IPS-20b (cell line): ENCODE measurements around the gene METTL24.
"Not testable (repeated sequence)": the region's sequence is repeated elsewhere in the genome, so short reads cannot be mapped to it uniquely, and the experiment has no call there.

Experiments used
- H3K27ac ChIP-seq: one replicate; pipeline ENCODE4 v1.5.1; 2013; ENCODE audit warnings: low read length
- H3K27me3 ChIP-seq: 2 replicates; pipeline ENCODE4 v1.6.1; 2013; ENCODE audit warnings: mild to moderate bottlenecking, low read length, inconsistent platforms; ENCODE audit not compliant: insufficient read depth
- H3K36me3 ChIP-seq: 2 replicates; pipeline ENCODE4 v1.6.1; 2013; ENCODE audit warnings: low read depth, mild to moderate bottlenecking, inconsistent platforms, low read length, moderate library complexity; ENCODE audit not compliant: insufficient read depth
- H3K4me1 ChIP-seq: 2 replicates; pipeline ENCODE4 v1.6.1; 2013; ENCODE audit warnings: mild to moderate bottlenecking, control low read depth, inconsistent platforms, low read length, moderate library complexity; ENCODE audit not compliant: insufficient read depth
- H3K4me3 ChIP-seq: 2 replicates; pipeline ENCODE4 v1.5.1; 2013; ENCODE audit warnings: mild to moderate bottlenecking, low read length, inconsistent platforms
- H3K9ac ChIP-seq: 2 replicates; pipeline ENCODE4 v1.6.1; 2013; ENCODE audit warnings: low read depth, mild to moderate bottlenecking, inconsistent platforms, low read length, moderate library complexity
- H3K9me3 ChIP-seq: 2 replicates; pipeline ENCODE4 v1.6.1; 2013; ENCODE audit warnings: mild to moderate bottlenecking, low read depth, low read length, inconsistent platforms; ENCODE audit not compliant: insufficient read depth

Gene METTL24

GRCh38 chr6:110320307-110320706 lies 37.8 kb downstream of the METTL24 start:
- Histone ChIP-seq H3K9ac (no peak overlapping the region), H3K4me3 (no peak overlapping the region), H3K4me1 (peaks cover 13% of the 10 kb centered on the region), H3K9me3 (no peaks in the 10 kb centered on the region), H3K36me3 (no peaks in the 10 kb centered on the region), H3K27me3 (no peaks in the 10 kb centered on the region), H3K27ac (no peak overlapping the region)

- Histone ChIP-seq H3K27ac (no peak overlapping the region), H3K36me3 (no peaks in the 10 kb centered on the region), H3K4me3 (no peak overlapping the region), H3K4me1 (peaks cover 13% of the 10 kb centered on the region), H3K9me3 (no peaks in the 10 kb centered on the region), H3K9ac (no peak overlapping the region), H3K27me3 (no peaks in the 10 kb centered on the region)
Measured at GRCh38 chr6:110319843-110320242, 38.3 kb downstream of the METTL24 start.

DNA sequence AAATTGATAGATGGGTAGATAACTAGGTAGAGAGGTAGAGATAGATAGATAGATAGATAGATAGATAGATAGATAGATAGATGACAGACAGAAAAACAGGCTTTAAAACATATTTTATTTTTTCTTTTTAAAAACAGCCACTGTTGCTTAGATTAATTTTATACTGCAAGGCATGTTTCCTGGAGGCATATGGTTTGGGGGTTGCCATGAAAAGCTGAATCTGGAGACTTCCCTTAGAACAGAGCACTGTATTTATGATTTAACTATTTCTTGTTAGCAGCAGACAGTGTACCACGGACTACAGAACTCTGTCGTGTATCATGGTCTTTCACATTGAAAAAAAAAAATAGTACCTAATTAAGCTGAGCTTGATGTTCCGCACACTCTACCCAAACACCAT lies 38.8 kb downstream of the METTL24 start:
- Histone ChIP-seq H3K9me3 (no peaks in the 10 kb centered on the region), H3K27ac (no peak overlapping the region), H3K4me1 (peaks cover 13% of the 10 kb centered on the region), H3K36me3 (no peaks in the 10 kb centered on the region), H3K27me3 (no peaks in the 10 kb centered on the region), H3K4me3 (no peak overlapping the region), H3K9ac (no peak overlapping the region)

- no peak overlapping the region for H3K9ac ChIP-seq
- peaks cover 13% of the 10 kb centered on the region for H3K4me1 ChIP-seq
- no peak overlapping the region for H3K4me3 ChIP-seq
- no peaks in the 10 kb centered on the region for H3K27me3 ChIP-seq
- no peaks in the 10 kb centered on the region for H3K36me3 ChIP-seq
- no peak overlapping the region for H3K27ac ChIP-seq
- H3K9me3 ChIP-seq, result no peaks in the 10 kb centered on the region
Measured at GRCh38 chr6:110318971-110319370, 39.2 kb downstream of the METTL24 start.

- no peak overlapping the region for H3K27ac ChIP-seq
- H3K4me1 ChIP-seq, result peaks cover 11% of the 10 kb centered on the region
- H3K4me3 ChIP-seq, result no peak overlapping the region
- no peaks in the 10 kb centered on the region for H3K9me3 ChIP-seq
- no peaks in the 10 kb centered on the region for H3K27me3 ChIP-seq
- no peak overlapping the region for H3K9ac ChIP-seq
- H3K36me3 ChIP-seq, result no peaks in the 10 kb centered on the region
Measured at GRCh38 chr6:110317646-110318045, 40.5 kb downstream of the METTL24 start.

- Histone ChIP-seq H3K9me3 (no peaks in the 10 kb centered on the region), H3K27me3 (no peaks in the 10 kb centered on the region), H3K27ac (no peak overlapping the region), H3K4me3 (no peak overlapping the region), H3K9ac (no peak overlapping the region), H3K4me1 (peaks cover 7% of the 10 kb centered on the region), H3K36me3 (no peaks in the 10 kb centered on the region)
Measured at GRCh38 chr6:110317189-110317588, 41.0 kb downstream of the METTL24 start.

DNA sequence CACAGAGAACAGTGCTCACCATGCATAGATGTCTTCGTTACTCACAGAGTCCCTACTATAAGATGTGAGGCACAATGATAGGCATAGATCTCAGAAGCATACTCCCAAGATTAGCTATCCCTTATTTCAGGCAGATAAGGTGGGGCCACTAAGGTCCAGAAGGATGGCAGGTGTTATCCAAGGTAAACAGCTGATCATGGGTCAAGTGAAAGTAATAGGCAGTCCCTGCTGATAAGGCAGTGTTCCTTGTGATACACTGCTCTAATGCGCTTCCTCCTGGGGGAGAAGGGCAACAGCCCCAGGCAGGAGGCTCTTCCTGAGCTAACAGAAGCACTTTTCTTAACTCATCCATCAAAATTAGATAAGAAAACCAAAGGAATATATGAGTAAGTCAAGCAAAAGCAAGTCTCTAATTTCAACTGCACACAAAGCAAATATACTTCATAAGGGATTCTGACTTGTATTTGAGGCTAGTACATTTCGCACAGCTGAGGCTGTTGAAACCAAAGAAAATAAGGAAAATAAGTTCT lies 42.2 kb downstream of the METTL24 start:
- Histone ChIP-seq H3K4me1 (peaks cover 4% of the 10 kb centered on the region; the same call in 1 of the 2 replicates), H3K9ac (no peak overlapping the region), H3K27ac (no peak overlapping the region), H3K27me3 (no peaks in the 10 kb centered on the region), H3K36me3 (no peaks in the 10 kb centered on the region), H3K9me3 (no peaks in the 10 kb centered on the region), H3K4me3 (no peak overlapping the region)

DNA sequence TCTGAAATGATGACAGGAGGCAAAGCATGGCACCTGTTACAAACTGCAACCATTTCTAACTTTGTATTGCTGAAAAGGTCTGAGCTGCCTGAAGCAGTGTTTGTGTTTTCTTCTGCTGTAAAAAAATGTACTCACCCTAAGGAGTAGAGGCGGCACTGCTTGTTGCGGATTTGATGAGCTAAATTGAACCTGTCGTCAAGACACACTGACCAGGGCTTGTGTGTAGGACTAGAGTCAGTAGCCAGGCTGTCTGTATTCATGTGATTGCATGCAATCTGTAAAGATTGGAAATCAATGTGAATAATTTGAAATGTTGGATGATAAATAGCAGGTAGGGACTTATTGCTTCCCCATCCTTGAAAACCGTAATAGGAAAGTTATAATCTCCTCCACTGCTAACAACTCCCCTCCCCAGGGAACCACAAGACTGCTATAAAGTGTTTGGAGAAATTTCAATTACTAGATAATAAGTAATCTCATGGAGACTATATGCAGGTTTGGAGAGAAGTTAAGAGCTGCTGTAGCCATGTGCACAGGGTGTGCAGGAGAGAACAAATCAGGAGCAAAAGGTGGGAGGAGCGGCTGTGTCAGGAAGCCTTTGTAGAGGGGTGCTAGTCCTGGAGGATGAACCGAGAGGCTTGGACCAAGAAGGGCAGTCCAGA lies 42.8 kb downstream of the METTL24 start:
- no peak overlapping the region for H3K4me3 ChIP-seq
- no peak overlapping the region for H3K27ac ChIP-seq
- H3K27me3 ChIP-seq, result no peaks in the 10 kb centered on the region
- H3K4me1 ChIP-seq, result peaks cover 4% of the 10 kb centered on the region; the same call in 1 of the 2 replicates
- no peaks in the 10 kb centered on the region for H3K9me3 ChIP-seq
- no peaks in the 10 kb centered on the region for H3K36me3 ChIP-seq
- no peak overlapping the region for H3K9ac ChIP-seq

DNA sequence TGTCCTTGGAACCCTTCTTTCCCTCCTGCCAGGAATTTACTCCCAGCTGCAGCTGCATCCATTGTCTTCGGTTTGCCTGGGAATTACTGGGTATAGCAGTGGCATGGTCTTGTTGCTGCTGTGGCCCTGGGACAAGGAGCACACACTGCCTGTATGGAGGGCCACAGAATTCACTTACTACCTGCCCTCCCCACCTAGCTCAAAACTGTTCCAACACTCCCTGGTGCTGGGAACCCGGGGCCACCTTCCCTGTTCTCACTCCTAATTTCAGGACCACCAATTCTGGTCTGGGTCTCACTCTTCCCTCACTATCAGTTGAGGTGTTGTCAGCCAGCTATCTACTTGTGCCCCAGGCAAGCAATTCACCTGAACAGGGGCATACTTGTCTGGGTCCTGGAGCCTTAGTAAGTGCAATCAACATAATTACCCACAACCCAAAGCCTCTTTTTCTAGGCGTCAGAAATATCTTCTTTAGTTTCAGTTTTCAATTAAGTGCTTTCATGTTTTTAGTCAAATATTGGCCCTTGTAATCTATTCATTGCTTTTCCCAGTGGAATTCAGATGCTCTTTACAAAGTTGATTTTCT lies 47.2 kb downstream of the METTL24 start:
- no peak overlapping the region for H3K9ac ChIP-seq
- H3K9me3 ChIP-seq, result no peaks in the 10 kb centered on the region
- H3K36me3 ChIP-seq, result no peaks in the 10 kb centered on the region
- no peak overlapping the region for H3K27ac ChIP-seq
- H3K4me3 ChIP-seq, result no peak overlapping the region
- H3K27me3 ChIP-seq, result no peaks in the 10 kb centered on the region
- H3K4me1 ChIP-seq, result no peaks in the 10 kb centered on the region

GRCh38 chr6:110309432-110309831 lies 48.7 kb downstream of the METTL24 start:
- H3K4me1 ChIP-seq, H3K36me3 ChIP-seq, H3K27ac ChIP-seq, H3K27me3 ChIP-seq, H3K9ac ChIP-seq, H3K9me3 ChIP-seq, H3K4me3 ChIP-seq: not testable (repeated sequence)

DNA sequence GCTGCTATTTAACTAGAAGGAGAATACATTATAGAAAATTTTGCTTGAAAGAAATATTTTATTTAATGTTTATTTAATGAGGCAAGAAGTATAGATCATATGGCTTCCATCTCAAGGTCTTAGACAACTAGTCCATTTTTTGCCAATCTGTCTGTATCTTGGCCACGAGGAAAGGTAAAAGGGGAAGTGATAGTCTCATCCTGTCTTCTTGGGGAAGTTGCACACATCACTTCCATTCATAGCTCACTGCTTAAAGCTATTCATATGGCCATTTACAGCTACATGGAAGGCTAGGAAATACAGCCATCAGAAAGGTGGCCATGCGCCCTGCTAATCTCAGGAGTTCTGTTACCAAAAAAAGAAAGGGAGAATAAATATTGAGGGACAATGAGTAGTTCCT lies 50.8 kb downstream of the METTL24 start:
- no peak overlapping the region for H3K27ac ChIP-seq
- no peak overlapping the region for H3K9ac ChIP-seq
- H3K4me1 ChIP-seq, result no peaks in the 10 kb centered on the region
- H3K9me3 ChIP-seq, result no peaks in the 10 kb centered on the region
- no peaks in the 10 kb centered on the region for H3K27me3 ChIP-seq
- H3K4me3 ChIP-seq, result no peak overlapping the region
- no peaks in the 10 kb centered on the region for H3K36me3 ChIP-seq

DNA sequence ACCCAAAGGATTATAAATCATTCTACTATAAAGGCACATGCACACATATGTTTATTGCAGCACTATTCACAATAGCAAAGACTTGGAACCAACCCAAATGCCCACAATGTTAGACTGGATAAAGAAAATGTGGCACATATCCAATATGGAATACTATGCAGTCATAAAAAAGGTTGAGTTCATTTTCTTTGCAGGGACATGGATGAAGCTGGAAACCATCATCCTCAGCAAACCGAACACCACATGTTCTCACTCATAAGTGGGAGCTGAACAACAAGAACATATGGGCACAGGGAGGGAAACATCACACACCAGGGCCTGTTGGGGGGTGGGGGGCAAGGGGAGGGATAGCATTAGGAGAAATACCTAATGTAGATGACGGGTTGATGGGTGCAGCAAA lies 52.3 kb downstream of the METTL24 start:
- H3K4me3 ChIP-seq, H3K9ac ChIP-seq, H3K27me3 ChIP-seq, H3K27ac ChIP-seq, H3K36me3 ChIP-seq, H3K9me3 ChIP-seq, H3K4me1 ChIP-seq: not testable (repeated sequence)
